Stimulated activated CD4-positive, alpha-beta T cell treated with anti-CD3 and anti-CD28 coated beads, Interleukin-1b, Interleukin-23, amount 100 ng/mL, for 1 hour (primary cell): Measurements from ENCODE around the gene KBTBD7.
"Not testable (repeated sequence)": the region's sequence is repeated elsewhere in the genome, so short reads cannot be mapped to it uniquely, and the experiment has no call there.

Experiments
- DNase-seq, 2 donors: peaks; one replicate each; pipeline ENCODE4 v3.0.0-alpha.2; 2020; ENCODE audit warnings: low read depth in 2 of 2

Gene KBTBD7

DNA sequence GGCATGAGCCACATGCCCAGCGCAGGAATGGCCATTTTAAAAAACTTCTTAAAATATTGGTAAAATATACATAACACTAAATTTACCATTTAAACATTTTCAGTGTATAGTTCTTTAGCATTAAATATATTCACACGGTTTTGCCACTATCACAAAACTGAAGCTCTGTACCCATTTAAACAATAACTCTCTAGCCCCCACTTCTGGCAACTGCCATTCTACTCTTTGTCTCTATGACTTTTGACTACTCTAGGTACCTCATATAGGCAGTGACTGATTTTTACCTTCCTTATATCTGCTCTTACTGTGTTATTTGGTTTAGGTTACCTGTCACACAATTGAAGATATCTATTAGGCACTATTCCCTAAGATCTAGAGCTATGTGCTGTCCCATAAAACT is 2.3 kb upstream of the KBTBD7 start:
- no peak for DNase-seq

DNA sequence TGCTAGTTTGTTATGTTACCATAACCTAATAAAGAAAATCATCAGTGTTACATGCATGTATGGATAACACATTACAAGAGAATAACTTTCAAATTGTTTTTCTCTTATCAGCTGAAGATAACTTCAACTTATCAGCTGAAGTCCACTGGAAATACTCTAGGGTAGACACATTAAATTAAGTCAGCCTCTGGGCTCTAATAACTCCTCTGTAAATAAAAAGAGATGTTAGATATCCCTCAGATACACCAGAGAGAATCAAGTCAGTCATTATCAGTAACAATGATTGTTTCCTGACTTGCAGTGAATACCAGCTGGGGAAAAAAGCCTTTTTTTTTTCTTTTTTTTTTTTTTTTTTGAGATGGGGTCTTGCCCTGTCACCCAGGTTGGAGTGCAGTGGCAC is 1.6 kb upstream of the KBTBD7 start:
- DNase-seq = no peak

DNA sequence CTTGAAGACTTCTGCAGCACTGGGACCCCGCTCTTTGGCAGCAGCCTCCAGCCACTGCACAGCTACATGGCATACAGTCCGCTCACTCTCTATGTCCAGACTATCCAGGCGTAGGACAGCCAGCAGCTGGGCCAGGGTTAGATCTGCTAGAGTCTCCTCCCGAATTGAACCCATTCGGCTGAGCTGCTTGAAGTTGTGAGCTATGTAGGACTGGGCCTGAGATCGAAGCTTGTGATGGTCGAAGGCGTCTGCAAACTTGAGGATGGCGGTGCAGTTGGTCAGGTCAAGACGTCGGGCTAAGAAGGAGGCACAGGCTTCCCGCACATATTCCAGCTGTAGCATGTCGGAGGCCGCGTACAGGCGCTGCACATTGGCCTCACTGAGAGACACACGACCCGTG is 900 bp downstream of the KBTBD7 start:
- DNase-seq = no peak

GRCh38 chr13:41188584-41188983 is 5.8 kb downstream of the KBTBD7 start:
- no peak for DNase-seq

- DNase-seq = no peak
Observed at GRCh38 chr13:41186481-41186880, 7.9 kb downstream of the KBTBD7 start.

DNA sequence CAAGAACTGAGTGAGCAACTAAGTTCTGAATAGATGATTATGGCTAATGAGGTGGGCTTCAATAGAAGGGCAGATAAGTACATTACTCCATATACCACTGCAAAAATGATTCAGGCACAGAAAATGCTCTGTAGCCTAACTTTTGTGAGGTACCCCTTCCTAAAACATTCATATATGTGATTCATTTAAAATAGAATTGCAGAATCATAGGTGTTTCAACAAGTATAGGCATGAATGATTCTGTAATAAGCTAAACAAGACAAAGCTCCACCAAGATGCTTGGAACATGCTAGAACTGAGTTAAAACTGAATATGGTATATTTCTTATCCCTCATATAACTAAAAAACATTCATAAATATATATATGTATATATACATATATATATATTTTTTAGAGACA is 12.1 kb downstream of the KBTBD7 start:
- DNase-seq = no peak

DNA sequence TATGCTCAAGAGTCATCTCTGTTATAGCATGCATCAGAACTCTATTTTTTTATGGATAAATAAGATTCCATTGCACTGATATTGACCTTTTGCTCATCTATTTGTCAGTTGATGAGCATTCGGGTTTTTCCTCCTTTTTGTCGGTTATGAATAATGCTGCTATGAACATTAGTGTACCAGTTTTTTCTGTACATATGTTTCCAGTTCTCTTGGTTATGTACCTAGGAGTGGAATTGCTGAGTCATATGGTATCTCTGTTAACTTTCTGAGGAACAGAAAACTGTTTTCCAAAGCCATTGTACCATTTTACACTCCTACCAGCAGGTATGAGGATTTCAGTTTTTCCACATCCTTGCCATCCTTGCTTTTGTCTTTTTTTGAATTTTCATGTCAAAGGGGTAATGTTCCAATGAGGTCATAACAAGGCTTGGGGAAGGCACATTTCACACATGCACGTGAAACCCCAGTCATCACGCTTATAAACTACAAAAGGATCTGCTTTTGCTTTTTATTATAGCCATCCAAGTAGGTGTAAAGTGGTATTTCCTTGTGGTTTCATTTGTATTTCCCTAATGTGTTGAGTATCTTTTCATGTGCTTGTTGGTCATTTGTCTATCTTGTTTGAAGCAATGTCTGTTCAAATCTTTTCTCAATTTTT is 14.6 kb downstream of the KBTBD7 start:
- DNase-seq = no peak

DNA sequence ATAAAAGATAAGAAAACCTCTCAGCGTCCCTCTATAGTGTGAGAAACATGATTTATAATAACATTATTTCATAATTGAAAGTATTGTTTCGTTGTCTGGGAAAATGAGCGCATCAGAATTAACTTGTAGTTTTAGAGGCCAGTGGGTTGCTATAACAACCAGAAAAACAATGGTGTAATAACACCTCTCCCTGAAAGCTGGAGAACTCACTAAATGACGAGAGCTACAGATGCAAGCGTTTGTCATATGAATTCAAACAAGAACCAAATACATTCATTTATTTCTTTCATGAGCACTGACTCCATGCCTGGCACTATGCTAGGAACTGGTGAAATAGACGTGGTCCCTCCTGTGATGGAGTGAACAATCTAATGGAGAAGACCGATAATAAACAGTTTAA is 16.3 kb downstream of the KBTBD7 start:
- no peak for DNase-seq

DNA sequence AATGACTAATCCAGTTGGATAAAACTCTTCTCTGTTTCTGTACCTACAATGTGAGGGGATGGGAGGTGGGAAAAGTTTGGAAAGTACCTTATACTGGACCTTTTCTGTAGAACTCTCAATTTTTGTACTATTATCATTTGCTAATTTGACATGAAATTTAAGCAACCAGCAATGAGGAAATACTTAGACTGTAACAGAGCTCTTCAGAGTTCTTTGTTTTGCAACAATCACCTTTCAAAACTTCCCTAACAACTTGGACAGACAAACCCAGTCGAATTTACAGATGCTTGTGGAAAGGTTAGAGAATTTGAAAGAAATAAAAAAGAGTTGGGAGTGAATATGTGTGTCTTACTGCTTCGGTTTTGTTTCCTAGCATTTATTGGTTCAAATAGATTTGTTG is 16.8 kb downstream of the KBTBD7 start:
- DNase-seq = no peak

- DNase-seq = not testable (repeated sequence)
Observed at GRCh38 chr13:41175576-41175975, 18.8 kb downstream of the KBTBD7 start.

- DNase-seq = no peak
Observed at GRCh38 chr13:41162151-41162550, 32.2 kb downstream of the KBTBD7 start.

GRCh38 chr13:41159174-41159573 is 35.2 kb downstream of the KBTBD7 start:
- no peak for DNase-seq

DNA sequence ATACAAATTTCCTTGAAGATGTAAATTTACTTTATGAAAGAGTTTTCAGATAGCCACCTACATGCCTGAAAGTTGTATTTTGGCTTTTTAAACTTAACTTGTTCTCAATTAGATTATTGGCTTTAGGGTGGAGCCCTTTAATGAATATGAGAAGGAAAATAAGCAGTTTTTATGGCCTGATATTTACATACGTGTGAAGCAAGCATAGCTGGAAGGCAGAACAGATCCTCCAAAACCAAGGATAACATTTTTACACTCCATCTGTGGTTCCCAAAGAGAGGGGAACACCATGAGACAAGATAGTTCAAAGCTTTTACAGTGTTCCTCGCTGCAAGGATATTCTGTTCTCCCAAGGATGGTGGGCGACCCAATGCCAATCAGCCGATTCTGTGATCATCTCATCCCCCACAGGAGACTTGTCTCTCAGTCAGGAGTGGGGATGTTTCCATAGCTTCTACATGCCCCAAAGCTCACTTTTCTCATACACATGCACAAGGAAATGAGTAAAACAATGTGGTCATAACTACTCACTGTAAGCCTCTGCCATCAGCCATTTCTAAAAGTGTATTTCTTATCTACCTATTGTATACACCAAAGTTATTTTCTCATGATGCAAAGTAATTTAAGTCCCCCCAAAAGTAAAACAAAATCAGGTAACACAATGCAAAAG is 37.2 kb downstream of the KBTBD7 start:
- DNase-seq = no peak

DNA sequence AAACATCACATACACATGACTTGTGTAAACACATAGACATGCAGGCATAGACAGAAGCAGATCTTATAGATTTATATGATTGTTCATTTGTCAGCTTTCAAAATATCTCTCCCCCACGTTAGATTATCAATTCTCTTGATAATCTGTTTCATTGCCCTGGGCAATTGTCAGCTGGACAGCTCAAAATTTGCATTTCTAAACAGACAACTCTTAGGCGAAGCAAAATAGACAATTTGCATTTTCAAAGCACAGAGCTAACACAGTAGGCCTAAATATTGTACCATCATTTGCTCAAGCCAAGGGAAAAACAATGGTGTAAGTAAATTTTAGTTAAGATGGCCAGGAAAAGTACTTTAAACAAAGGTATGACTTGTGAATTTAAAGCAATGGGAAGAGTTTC is 37.7 kb downstream of the KBTBD7 start:
- no peak for DNase-seq

DNA sequence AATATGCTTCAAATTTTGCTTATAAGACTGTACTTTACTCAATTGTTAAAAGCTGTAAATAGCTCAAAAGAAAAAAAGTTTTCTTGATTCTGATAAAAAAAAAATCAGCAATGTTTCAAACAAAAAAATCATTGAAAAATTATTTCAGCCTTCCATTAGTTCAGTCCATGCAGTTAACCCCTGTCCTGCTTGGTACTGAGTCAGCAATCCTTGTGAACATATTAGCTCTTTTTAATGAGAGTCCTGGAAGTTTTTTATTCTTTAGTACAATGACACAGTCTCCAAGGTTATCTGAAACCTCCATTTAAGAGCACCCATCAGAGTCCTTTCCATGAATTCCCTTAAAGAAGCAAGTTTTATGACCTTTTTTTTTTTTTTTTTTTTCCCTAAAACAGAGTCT is 40.3 kb downstream of the KBTBD7 start:
- no peak for DNase-seq

DNA sequence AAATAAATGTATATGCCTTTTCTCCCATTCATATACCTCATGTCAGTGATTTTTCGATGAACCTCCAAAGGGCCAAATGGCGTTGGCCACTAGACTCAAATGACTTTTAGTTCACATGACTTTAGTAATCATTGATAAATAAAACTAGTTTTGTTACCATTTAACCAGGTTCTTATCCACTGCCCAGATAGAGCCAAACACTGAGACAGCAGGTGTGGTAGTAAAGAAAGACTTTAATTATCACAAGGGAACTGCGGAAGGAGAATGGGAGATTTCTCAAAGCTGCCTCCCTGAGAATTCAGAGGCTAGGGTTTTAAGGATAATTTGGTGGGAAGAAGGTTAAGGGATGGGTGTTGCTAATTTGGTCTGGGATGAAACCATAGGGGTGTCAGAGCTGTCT is 42.4 kb downstream of the KBTBD7 start:
- DNase-seq = no peak

GRCh38 chr13:41150058-41150457 is 44.3 kb downstream of the KBTBD7 start:
- no peak for DNase-seq

DNA sequence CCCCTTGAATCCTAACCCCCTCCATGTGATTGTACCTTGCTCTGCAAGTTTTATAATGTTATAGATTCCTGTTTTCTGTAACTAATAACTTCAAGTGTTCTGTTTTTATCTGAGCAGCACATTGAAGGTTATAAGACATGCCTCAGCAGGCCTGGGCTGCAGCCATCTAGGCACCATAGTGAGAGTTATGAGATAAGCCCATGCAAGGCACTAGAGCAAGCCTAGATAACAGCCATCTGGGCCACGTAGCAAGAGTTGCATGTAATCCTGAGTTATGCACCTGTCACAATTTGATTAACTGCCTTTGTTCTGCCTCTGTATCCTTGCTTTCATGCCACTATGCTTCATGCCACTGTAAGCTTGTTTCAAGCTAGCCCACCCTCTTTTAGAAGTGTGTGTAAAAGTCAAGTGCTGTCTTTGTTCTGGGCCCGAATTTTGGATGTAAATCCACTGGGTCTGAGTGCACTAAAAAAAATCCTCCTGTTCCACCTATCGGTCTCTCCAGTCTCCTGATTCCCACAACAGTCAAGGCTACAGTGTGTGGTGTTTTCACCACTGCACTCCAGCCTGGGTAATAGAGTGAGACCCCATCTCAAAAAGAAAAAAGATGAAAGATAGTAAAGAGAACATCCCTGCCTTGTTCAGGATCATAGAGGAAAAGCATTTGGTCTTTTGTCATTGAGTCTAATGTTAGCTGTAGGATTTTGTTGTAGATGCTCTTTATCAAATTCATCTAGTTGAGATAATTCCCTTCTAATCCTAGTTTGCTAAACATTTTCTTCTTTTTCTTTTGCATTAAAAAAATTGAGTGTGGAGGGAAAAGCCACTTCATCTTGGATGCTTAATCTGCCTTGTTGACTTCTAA is 45.7 kb downstream of the KBTBD7 start:
- DNase-seq = no peak

- DNase-seq = no peak
Observed at GRCh38 chr13:41145136-41145908, 49.0 kb downstream of the KBTBD7 start.

DNA sequence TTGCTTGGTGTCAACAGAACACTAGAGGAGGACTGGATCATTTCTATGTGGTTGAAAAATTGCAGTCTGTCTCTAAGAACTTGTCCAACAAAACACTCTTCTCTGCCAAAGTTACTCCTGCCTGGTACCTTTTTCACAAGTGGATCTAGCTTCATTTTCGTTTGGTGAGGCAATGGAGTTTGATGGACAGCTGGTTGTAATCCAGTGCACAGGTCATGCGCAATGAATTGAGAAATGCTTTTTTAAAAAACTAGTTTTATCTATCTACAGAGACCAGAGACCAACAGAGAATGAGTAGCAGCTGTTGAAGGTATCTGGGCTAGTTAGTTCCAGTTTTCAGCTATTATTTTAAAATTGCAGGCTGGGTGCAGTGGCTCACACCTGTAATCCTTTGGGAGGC is 49.8 kb downstream of the KBTBD7 start:
- DNase-seq = no peak
